A673 (cell line): ENCODE data around the gene JPH2.

ENCODE experiments used
- CTCF ChIP-seq: fragments of 300-800, 200-600 bp; sonication (generic); conservative IDR thresholded peaks from 2 replicates; pipeline ENCODE4 v1.5.1; 2017; ENCODE audit warnings: low read depth, mild to moderate bottlenecking, antibody characterized with exemption, low read length, moderate library complexity, mixed read lengths
- EZH2 ChIP-seq: fragments of 200-600 bp; sonication (generic); IDR thresholded peaks from 2 replicates; pipeline ENCODE4 v1.6.1; 2017; ENCODE audit warnings: borderline replicate concordance, low read depth, mild to moderate bottlenecking, mixed read lengths, antibody characterized with exemption, low read length; ENCODE audit not compliant: poor library complexity, severe bottlenecking

- TF ChIP-seq CTCF (no peak), EZH2 (no peak)
These were observed 21.2 kb upstream of the JPH2 start for GRCh38 chr20:44208165-44208564.
